HG03159 (cell line): ENCODE measurements around the gene PTGR1.
"Not testable (repeated sequence)": the region's sequence is repeated elsewhere in the genome, so short reads cannot be mapped to it uniquely, and the experiment has no call there.

Source experiments
- ATAC-seq: cut with Tn5 transposase; IDR thresholded peaks from one replicate; pipeline ENCODE4 v1.9.1; 2021; ENCODE audit warnings: mild to moderate bottlenecking, moderate library complexity; ENCODE audit not compliant: unreplicated experiment

Gene PTGR1

DNA sequence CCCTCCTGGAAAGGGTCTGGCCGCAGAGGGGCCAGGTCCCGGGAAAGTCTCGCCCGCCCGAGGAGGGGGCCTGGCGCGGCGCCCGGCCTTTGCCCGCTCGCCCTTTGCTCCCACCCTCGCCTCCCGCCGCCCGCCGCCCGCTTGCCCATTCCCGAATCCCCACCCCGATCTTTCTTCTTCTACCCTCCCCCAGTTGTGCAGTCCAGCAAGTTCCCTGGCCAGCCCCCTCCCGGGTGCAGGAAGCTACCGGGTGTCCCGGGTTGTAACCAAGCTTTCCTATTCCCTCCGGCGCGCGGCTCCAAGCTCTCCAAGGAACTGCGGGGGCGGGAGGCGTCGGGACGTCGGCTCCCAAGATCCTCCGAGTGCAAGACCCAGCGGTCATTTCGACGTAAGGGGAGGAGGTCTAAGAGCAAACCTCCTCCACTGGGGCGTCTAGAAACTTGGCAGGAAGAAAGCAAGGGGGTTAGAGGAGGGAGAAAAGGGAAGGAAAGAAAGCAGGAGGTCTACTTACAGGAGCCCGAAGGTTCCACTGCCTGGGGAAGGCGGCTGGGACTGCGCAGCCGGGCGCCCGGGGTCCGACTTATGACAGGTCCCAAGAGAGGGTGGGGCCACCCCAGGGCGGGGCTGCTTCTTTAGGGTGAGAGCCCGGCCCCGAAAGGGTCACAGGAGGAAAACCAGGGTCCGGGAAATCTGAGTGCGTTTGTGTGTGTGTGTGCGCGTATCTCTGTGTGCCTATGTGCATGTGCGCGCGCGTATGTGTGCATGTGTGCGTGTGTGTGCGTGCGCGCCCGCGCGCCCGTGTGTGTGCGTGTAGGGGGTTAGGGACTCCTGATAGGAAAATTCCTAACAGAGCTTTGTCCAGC is at the start of gene PTGR1:
PTGR1 (minus strand) TSS at position 556 of the 863 bp plus-strand sequence. CDS start 2,225 bp downstream, outside the sequence.
- ATAC-seq: no peak

DNA sequence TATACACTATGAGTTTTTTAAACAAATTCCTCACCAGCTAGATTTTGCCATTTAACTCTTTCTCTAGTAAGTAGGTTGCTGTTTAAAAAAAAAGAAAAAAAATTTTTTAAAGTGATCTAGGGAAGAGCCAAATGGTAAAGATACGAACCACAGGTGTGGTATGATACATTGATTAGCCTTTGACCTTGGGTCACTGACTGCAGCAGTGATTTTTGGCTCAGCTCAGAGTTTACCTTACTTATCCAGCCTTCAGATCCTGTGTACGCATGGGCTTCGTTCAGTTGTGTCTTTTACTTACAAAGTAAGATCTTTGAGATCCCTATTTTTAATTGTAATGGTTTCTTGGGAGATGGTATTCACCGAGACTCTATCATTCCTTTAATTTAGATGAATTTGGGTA is 49.6 kb upstream of the PTGR1 start:
- no peak for ATAC-seq

DNA sequence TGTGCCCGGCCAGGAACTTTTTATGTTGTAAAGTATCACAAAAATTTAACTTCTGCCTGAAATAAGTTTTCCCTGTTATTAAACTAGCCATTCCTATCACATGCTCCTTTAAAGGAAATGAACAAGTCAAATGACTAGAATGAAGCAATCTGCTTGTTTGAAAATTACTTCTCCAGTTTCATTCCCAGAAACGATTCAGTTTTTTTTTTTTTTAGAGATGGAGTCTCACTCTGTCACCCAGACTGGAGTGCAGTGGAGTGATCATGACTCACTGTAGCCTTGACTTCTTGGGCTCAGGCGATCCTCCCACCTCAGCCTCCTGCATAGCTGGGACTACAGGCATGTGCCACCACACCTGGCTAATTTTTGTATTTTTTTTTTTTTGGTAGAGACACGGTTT is 48.6 kb upstream of the PTGR1 start:
- no peak for ATAC-seq

DNA sequence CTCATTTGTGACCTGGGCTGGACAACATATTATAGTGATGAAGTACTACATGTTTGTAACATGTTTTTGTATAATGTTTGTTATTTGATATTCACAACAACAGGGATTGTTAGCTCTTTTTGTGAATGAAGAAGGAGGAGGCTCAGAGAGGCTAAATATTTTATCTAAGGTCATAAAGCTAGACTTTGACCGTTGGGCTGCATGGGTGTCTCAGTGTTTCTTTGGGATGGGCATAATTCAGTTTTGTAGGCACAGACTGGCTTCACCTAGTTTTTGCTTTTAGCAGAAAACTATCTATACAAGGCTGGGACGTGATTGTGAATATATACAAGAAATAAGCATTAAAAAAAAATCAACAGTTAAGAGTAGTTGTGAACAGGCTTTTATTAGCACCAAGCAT is 47.0 kb upstream of the PTGR1 start:
- no peak for ATAC-seq

DNA sequence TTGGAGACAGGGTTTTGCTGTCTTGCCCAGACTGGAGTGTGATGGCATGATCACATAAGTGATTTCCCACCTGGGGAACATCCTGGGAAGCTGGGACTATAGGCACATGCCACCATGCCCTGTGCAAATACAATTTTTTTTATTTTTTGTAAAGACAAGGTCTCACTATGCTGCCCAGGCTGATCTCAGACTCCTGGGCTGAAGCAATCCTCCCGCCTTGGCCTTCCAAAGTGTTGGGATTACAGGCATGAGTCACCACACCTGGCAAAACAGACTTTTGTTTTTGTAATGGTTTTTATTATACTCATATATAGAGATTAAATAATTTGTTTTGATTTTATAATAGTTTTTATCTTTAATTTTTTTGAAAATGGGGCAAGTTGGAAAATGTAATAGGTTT is 46.4 kb upstream of the PTGR1 start:
- ATAC-seq: no peak

DNA sequence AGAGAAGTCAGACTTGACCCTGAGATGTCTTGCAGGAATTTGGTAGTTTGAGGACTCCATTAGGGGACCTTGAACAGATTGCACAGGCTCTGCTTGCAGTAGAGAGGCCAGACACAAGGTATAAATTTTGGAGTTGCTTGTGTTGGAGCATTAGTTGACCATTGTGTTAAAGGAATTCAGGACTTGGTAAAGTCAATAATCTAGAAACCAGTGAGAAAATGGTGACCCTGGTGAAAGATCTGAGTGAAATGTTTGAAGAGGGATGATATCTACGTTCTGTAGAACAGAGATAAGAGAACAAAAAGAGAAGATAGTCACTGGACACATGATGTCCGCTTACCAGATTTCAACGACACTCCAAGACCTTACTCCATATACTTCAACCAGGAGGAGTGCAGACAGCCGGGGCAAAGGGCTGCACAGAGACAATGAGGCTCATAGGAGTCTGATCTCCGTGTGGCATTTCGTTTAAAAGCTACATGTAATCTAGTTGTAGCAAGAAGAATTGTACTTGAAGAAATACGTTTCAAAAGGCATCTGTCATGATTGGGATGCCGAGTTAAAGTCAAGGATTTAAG is 44.8 kb upstream of the PTGR1 start:
- ATAC-seq: no peak

DNA sequence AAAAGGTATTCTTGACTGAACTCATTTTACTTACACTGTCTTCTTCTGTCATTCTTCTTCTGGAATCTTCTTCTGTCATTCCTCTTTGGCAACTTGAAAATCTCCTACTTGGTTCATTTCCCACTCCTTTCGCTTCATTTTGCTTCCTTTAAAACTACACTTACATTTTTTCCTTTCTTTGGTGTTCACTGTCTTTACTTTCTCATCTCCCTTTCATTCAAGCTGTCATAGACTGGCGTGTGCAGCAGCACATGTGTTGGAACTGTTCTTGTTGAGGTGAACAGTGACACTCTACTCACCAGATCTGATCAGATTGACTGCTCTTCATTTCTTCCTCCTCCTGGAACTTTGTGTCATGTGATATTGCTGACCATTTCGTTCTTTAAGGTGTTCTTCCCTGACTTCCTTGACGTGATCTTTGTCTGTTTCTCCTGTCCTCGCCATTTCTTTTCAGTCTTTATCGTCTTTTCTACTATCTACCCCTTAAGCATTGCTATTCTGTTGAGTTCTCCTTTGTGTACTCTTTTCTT is 38.0 kb upstream of the PTGR1 start:
- ATAC-seq: no peak

DNA sequence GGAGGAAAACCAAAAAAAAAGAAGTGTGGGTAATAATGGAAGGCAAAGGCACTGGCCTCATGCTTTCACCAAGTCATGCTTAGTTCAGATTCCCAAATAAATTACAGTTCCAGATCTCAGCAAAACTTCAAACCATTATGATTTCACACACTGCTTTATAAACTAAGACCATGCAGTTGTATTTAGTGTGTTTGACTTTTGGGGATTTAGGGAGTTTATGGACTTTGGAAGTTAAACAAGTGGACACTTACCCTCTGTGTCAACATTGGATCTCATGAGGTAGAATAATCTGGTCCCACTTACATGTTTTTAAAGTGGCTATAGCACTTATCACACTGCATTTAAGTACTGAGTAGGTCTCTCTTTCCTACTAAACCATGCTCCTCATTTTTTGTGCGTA is 35.4 kb upstream of the PTGR1 start:
- ATAC-seq: no peak

DNA sequence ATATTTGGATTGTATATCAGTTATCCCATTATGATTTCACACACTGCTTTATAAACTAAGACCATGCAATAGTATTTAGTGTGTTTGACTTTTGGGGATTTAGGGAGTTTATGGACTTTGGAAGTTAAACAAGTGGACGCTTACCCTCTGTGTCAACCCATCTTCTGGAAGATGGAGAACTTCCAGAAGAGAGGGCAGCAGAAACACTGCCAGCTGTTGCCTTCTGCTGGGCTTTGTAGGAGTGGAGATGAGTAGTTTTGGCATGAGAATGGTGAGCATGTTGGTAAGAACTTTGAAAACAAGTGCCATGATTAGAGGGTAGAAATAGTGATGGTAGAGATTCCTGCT is 33.9 kb upstream of the PTGR1 start:
- no peak for ATAC-seq

DNA sequence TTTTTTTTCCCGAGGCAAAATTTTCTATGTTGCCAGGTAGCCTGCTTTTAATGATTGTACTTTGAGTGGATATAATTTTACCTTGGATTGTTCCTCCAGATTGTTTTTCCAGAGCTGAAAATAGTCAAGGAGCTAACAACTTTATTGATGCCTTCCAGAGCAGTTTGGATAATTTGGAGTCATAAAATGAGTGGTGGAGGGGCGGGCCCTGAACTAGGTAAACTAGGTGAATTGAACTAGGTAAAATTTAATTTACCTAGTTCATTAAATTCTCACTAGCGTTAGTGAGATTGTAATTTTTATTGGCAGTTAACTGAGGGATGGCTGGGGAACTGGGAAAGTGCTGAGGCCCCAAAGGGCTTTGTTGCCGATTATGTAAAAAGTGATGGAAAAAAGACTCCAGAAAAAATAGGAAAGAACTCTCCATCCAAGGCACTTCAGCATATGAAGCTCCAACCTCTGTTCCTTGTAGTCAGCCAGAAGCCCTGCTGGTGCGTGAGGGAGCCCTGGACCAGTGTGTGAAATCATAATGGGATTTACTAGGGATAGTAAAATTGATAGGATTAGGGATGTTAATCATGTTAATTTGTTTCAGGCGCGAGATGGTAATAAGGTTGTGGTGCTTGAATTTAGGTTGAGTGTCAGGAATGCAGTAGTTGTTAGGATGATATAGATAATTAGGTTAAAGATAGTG is 33.4 kb upstream of the PTGR1 start:
- ATAC-seq: no peak

DNA sequence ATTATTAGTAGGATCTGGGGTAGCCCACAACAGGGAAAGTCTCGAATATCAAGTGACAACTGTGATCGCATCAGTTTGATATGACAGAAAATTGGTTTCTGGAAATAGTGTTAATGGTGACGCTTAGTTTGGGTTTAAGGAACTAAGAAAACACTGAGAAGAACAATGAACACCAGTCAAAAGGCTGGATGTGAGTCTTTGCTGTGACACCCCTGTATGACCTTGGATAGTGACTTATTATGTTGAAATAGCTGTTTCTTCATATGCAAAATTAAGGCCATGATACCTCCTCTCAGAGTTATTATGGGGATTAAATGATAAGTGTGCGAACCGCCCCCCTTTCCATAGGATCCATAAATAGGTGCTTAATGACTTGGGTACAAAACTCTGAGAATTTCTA is 32.6 kb upstream of the PTGR1 start:
- ATAC-seq: no peak

DNA sequence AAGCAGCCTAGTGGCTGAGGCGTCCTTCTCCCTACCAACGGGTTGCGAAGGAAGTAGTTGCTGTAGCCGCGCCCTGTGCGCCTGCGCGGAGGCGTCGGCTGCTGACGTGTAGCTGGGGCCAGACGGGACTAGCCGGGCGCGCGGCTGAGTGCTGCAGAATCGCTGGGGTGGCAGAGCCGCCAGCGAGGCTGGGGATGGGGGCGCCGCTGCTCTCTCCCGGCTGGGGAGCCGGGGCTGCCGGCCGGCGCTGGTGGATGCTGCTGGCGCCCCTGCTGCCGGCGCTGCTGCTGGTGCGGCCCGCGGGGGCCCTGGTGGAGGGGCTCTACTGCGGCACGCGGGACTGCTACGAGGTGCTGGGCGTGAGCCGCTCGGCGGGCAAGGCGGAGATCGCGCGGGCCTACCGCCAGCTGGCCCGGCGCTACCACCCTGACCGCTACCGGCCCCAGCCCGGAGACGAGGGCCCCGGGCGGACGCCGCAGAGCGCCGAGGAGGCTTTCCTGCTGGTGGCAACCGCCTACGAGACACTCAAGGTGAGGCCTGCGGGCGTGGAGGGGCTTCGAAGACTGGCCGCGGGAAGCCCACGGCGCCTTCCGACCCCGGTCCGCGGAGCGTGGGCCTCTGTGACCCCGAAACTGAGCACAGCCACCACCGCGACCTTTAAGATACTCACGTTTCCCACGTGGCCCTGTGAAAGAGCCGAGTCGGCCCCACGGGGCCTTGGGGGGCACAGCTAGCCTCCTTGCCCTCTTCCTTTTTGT is 31.9 kb upstream of the PTGR1 start, which contains the start of gene DNAJC25:
DNAJC25 (plus strand) TSS at position 121 of the 758 bp plus-strand sequence; CDS start at position 195, 74 bp downstream.
- peak; percentile 97 for ATAC-seq

DNA sequence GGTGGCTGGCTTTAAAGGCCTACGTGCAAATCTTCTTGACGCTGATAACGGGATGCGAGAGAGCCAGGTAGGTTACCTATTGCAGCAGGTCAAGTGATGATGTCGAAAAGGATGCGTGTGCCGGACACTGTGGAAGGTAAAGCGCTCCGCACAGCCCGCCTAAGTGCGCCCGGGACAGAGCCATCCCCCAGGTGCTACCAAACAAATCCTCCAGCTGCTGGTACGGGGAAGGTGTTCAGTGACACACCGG is 31.4 kb upstream of the PTGR1 start:
- no peak for ATAC-seq

DNA sequence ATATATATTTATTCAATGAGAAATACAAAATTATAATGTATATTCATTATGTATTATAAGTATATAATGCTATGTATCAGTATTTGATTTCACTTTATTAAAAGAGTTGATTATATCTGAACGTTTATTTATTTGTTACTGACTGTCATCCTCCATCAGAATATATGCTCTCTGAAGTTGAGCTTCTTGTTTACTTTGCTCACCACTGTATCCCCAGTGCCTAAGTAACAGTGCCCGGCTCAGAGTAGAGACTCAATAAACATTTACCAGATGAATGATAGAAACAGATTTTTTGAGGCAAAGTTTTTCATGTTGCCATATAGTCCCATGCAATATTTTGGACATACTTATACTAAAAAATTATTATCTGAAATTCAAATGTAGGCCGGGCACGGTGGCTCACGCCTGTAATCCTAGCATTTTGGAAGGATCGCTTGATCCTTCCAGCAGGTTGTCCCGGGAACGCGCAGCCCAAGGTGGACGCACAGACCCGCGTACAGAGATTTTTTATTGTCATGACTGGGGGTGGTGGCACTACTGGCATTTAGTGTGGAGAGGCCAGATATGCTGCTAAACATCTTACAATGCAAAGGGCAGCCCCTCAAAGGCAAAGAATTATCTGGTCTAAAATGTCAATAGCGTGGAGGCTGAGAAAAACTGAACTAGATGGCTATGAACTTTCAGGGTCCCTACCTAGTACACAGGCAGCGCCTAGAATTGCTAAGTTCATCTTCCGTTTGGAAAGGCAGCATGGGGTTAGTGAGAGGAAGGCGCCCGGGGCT is 30.9 kb upstream of the PTGR1 start:
- peak; percentile 34 for ATAC-seq

DNA sequence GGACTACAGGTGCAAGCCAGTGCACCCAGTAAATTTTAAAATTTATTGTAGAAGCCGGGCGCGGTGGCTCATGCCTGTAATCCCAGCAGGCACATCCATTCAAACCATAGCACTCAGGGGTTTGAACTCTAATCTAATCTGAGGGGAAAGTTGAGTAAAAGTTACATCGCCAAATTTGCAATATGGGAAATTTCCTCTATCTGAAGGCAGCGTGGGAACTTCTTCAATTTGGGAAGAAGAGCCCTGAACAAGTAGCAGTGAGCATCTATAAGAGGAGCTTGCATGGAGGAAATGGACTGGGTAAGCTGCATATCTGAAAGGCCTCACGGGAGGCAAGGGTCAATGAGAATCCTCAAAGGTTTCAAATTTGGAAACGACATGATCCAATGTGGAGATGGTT is 29.0 kb upstream of the PTGR1 start:
- no peak for ATAC-seq

DNA sequence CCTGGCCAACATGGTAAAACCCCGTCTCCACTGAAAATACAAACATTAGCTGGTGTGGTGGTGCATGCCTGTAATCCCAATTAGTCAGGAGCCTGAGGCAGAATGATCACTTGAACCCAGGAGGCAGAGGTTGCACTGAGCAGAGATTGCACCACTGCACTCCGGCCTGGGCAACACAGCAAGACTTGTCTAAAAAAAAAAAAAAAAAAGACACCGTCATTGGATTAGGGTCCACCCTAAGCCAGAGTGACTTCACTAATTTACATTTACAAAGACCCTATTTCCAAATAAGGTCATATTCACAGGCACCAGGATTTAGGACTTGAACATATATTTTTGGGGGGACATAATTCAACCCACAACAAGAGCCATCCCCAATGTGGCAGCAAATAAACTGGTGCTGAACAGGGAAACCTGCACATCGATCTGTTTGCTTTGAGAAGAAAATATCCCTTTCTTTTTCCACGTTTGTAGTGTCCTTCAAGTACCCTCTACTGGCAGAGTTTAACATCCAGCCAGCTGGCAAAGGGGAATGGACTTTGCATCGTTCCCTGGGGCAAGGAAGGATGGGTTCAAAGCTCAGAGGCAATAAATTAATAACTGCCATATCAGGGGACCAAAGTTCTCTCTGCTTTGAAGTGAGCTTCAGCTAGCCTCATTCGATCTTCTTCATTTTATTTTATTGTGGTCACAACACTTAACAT is 28.0 kb upstream of the PTGR1 start:
- ATAC-seq: no peak

DNA sequence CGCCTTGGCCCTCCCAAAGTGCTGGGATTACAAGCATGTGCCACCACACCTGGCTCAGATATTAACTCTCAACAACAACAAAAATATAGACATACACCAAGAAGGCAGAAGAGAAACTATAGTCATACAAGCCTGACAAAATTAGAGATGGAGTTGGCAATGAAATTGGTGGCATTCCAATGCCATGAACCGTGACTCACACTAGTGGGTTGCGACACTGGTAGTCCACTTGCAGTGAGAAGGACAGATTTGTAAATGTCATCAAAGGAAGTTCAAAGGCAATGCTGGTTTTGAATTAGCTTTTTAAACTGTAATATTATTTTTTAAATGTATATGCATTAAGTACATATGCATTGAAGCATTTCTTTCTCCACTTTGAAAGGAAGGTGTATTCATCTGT is 23.2 kb upstream of the PTGR1 start:
- no peak for ATAC-seq

DNA sequence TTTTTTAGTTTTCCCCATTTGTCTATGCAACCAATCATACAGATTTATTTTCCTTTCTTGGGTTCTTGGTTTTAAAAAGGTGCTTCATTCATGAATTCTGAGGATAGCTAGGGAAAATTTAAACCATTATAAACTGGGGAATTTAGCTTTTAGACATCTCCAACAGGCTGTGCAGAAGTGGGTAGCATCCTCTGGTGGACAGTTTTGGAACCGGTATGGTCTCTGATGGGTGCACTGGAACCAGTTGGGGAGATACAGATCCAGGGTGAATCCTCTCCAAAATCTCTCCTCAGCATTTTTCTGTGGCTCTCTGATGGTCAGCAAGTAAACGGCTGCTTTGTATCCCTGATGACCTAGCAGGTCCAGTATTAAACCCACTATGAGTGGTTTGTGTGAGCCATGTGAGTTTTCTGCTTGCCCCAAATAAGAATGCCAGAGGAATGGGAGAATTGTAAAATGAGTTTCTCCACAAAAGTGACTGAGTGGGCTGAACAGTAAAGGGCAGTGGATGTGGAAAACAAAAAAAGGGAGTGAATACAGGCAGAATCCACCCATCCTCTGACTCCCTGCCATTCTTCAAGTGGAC is 22.5 kb upstream of the PTGR1 start:
- ATAC-seq: peak; percentile 52

DNA sequence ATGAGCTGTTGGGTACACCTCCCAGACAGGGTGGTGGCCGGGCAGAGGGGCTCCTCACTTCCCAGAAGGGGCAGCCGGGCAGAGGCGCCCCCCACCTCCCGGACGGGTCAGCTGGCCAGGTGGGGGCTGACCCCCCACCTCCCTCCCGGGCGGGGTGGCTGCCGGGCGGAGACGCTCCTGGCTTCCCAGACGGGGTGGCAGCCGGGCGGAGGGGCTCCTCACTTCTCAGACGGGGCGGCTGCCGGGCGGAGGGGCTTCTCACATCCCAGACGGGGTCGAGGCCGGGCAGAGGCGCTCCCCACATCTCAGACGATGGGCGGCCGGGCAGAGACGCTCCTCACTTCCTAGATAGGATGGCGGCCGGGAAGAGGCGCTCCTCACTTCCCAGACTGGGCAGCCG is 17.9 kb upstream of the PTGR1 start:
- not testable (repeated sequence) for ATAC-seq

DNA sequence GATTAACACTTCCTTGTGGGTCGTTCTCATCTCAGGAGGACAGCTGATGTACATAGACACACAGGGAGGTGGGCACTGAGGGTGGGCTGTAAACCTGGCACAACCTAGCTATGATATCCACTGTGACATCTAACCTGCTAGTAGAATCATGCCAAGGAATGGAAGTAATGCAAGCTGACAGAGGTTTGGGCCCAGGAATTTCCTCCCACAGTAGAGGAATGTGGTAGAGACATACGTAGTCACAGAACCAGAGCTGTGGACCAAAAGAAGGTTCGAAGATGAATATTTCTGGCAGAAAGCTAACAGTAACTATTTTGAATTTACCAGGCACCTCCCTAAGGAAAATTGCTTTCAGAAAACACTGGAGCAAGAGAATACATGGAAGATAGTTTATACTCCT is 16.5 kb upstream of the PTGR1 start:
- no peak for ATAC-seq
